ENCODE measurements around the gene GRPR.

GRCh38 chrX:16156692-16157331 is 33.4 kb downstream of the GRPR start:
- TF ChIP-seq CTCF (IDR thresholded peaks at IDR 0.05) (no peak), ZFX (IDR thresholded peaks at IDR 0.05; ENCODE audit: borderline replicate concordance) (no peak)

All from 22Rv1 (cell line).